Measurements from ENCODE around the gene MMP24.
"Not testable (repeated sequence)": the region's sequence is repeated elsewhere in the genome, so short reads cannot be mapped to it uniquely, and the experiment has no call there.

DNA sequence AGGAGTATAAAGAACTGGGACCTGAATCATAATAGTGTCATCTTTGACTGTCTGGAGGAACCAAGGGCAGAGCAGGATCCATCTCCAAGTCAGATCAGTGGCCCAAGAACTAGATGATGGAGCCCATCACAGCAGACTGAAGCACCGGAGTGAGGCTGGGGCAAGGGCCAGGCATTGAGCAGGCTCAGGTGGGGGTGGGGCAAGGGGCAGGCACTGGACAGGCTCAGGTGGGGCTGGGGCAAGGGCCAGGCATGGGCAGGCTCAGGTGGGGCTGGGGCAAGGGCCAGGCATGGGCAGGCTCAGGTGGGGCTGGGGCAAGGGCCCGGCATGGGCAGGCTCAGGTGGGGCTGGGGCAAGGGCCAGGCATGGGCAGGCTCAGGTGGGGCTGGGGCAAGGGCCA is 26.1 kb downstream of the MMP24 start:
- TF ChIP-seq POLR2AphosphoS5 (IDR thresholded peaks at IDR 0.05; ENCODE audit: borderline replicate concordance, low read depth, low read length); EZH2 (IDR thresholded peaks at IDR 0.05): not testable (repeated sequence)
